PC-3 (cell line): ENCODE data around the gene DMC1.

ENCODE experiments used
- EZH2 ChIP-seq: fragments of 300-600 bp; sonication (generic); IDR thresholded peaks from one replicate; pipeline ENCODE4 v1.6.1; 2017; ENCODE audit warnings: antibody characterized with exemption, mild to moderate bottlenecking, low read length; ENCODE audit not compliant: unreplicated experiment
- TF ChIP-seq, protein P1 (sequence below): fragments of 300-600 bp; sonication (generic); conservative IDR thresholded peaks from 2 replicates; pipeline ENCODE4 v1.5.1; 2017; ENCODE audit warnings: antibody characterized with exemption, low read depth, mild to moderate bottlenecking, low read length

DNA sequence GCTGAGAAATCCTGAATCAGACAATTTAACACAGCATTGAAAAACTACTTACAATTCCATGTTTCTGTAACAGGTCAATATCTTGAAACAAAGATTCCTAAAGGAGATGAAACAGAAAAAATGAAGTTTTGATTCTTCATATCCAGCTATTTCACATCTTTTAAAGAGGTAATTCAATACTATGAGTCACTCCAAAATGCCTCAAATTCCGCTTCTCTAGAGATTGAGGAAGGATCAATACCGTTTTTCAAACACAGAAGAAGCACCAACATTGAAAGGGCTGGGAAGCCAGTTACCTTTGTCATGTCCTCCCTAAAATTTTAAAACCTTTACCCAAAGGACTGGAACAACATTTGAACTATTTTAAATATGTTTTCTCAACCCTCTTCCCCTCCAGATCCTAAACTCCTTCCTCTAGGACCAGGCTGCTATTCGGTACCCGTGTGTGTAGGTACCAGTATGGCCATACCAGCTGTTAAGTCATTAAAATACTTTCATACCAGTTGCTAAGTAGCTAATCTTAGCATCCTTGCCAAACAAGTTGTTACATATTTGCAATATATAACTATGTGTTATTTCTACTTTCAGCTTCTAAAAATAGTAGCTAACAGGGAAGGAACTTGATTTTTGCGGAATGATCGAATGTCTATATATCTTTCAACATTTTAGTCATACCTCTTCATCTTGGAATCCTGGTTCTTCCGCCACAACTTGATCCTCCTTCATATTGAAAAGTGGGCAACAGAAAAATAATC, 2.3 kb downstream of the DMC1 start:
- TF ChIP-seq, protein P1, sequence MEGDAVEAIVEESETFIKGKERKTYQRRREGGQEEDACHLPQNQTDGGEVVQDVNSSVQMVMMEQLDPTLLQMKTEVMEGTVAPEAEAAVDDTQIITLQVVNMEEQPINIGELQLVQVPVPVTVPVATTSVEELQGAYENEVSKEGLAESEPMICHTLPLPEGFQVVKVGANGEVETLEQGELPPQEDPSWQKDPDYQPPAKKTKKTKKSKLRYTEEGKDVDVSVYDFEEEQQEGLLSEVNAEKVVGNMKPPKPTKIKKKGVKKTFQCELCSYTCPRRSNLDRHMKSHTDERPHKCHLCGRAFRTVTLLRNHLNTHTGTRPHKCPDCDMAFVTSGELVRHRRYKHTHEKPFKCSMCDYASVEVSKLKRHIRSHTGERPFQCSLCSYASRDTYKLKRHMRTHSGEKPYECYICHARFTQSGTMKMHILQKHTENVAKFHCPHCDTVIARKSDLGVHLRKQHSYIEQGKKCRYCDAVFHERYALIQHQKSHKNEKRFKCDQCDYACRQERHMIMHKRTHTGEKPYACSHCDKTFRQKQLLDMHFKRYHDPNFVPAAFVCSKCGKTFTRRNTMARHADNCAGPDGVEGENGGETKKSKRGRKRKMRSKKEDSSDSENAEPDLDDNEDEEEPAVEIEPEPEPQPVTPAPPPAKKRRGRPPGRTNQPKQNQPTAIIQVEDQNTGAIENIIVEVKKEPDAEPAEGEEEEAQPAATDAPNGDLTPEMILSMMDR = no peak
- no peak for TF ChIP-seq EZH2
